Nephron (organoid): ENCODE results near the gene PDIA6.
A peak's percentile ranks its signal among the peaks of the same experiment; 100 is the strongest.

Source experiments
- H3K27ac Mint-ChIP-seq, 3 experiments: 2 replicates each; pipeline ENCODE4 v1.8.0; 2020; ENCODE audit warnings: mixed read lengths in 3 of 3, mild to moderate bottlenecking in 2 of 3, moderate library complexity in 1 of 3
- H3K27me3 Mint-ChIP-seq: 2 replicates; pipeline ENCODE4 v1.8.0; 2021; ENCODE audit warnings: low read depth, mild to moderate bottlenecking, moderate library complexity, mixed read lengths
- H3K36me3 Mint-ChIP-seq: 2 replicates; pipeline ENCODE4 v1.8.0; 2020; ENCODE audit warnings: low read depth, mixed read lengths
- H3K4me1 Mint-ChIP-seq: 2 replicates; pipeline ENCODE4 v1.8.0; 2020; ENCODE audit warnings: mixed read lengths
- H3K4me3 Mint-ChIP-seq, 3 experiments: 2 replicates each; pipeline ENCODE4 v1.8.0; 2020; ENCODE audit warnings: mild to moderate bottlenecking in 3 of 3, mixed read lengths in 3 of 3, moderate library complexity in 2 of 3
- H3K9me3 Mint-ChIP-seq: 2 replicates; pipeline ENCODE4 v1.8.0; 2020; ENCODE audit warnings: mixed read lengths
- CTCF ChIP-seq, 3 experiments: fragments of 200-600 bp; sonication (generic); IDR thresholded peaks; one replicate each; pipeline ENCODE4 v1.5.0; 2021; ENCODE audit warnings: antibody characterized with exemption in 3 of 3; ENCODE audit not compliant: unreplicated experiment in 3 of 3

Gene PDIA6

GRCh38 chr2:10835052-10835970 lies 22.7 kb upstream of the PDIA6 start:
- Mint-ChIP-seq H3K4me1 (peaks cover 5% of the 10 kb centered on the region), H3K9me3 (peaks cover 8% of the 10 kb centered on the region), H3K27me3 (peaks cover 39% of the 10 kb centered on the region), H3K27ac (no peak overlapping the region), H3K4me3 (no peak overlapping the region), H3K36me3 (no peaks in the 10 kb centered on the region)
- peak; percentile 73 to 77 (median 74) for TF ChIP-seq CTCF (IDR thresholded peaks at IDR 0.05; ENCODE audit: unreplicated experiment in 3 of 3)

GRCh38 chr2:10834068-10834655 lies 21.6 kb upstream of the PDIA6 start:
- H3K4me3 Mint-ChIP-seq = no peak overlapping the region
- H3K27me3 Mint-ChIP-seq = peaks cover 36% of the 10 kb centered on the region
- no peak for TF ChIP-seq CTCF (IDR thresholded peaks at IDR 0.05; ENCODE audit: unreplicated experiment in 3 of 3)
- H3K4me1 Mint-ChIP-seq = peaks cover 5% of the 10 kb centered on the region
- no peak overlapping the region for H3K27ac Mint-ChIP-seq
- peaks cover 3% of the 10 kb centered on the region for H3K9me3 Mint-ChIP-seq
- no peaks in the 10 kb centered on the region for H3K36me3 Mint-ChIP-seq

- Mint-ChIP-seq H3K4me1 (peaks cover 5% of the 10 kb centered on the region), H3K27me3 (peaks cover 32% of the 10 kb centered on the region), H3K27ac (no peak overlapping the region), H3K36me3 (no peaks in the 10 kb centered on the region), H3K9me3 (peaks cover 3% of the 10 kb centered on the region), H3K4me3 (no peak overlapping the region)
- TF ChIP-seq CTCF (IDR thresholded peaks at IDR 0.05; ENCODE audit: unreplicated experiment in 3 of 3) = no peak
These were observed 20.4 kb upstream of the PDIA6 start for GRCh38 chr2:10833021-10833420.

- peak overlapping the region in 2 of 3 experiments; percentile 30 to 35 for H3K4me3 Mint-ChIP-seq
- H3K9me3 Mint-ChIP-seq = no peaks in the 10 kb centered on the region
- no peaks in the 10 kb centered on the region for H3K36me3 Mint-ChIP-seq
- peaks cover 27% of the 10 kb centered on the region for H3K27me3 Mint-ChIP-seq
- H3K4me1 Mint-ChIP-seq = peaks cover 5% of the 10 kb centered on the region
- TF ChIP-seq CTCF (IDR thresholded peaks at IDR 0.05; ENCODE audit: unreplicated experiment in 3 of 3) = peak; percentile 96 to 99 (median 98)
- H3K27ac Mint-ChIP-seq = no peak overlapping the region
These were observed 19.8 kb upstream of the PDIA6 start for GRCh38 chr2:10832203-10832936.

GRCh38 chr2:10831400-10831985 lies 18.9 kb upstream of the PDIA6 start:
- no peak for TF ChIP-seq CTCF (IDR thresholded peaks at IDR 0.05; ENCODE audit: unreplicated experiment in 3 of 3)
- Mint-ChIP-seq H3K9me3 (no peaks in the 10 kb centered on the region), H3K27me3 (peaks cover 27% of the 10 kb centered on the region), H3K4me3 (no peak overlapping the region), H3K4me1 (peaks cover 5% of the 10 kb centered on the region), H3K36me3 (no peaks in the 10 kb centered on the region), H3K27ac (no peak overlapping the region)
